Uterus (tissue), 4 donors: ENCODE measurements around the gene MARCHF11. TPM values are rescaled to one million over a fixed set of nuclear protein-coding genes. Genes with fewer than 3 reads are reported as not detected.

Experiments
- DNase-seq, 2 donors: peaks; one replicate each; pipeline ENCODE4 v3.0.0-alpha.2; 2019 to 2020
- H3K27ac ChIP-seq, 2 donors: fragments of 200-600 bp; sonication (generic); 1 replicate in 1 of 2; 2 replicates in 1 of 2; pipeline ENCODE4 v1.5.1; 2016 to 2018
- H3K27me3 ChIP-seq, 2 donors: fragments of 200-600 bp; sonication (generic); one replicate each; pipeline ENCODE4 v1.5.1; 2018 to 2019; ENCODE audit warnings: control low read depth in 1 of 2
- H3K36me3 ChIP-seq, 2 donors: fragments of 200-600 bp; sonication (generic); one replicate each; pipeline ENCODE4 v1.5.1; 2019; ENCODE audit warnings: control low read depth in 1 of 2
- H3K4me1 ChIP-seq, 2 donors: fragments of 200-600 bp; sonication (generic); one replicate each; pipeline ENCODE4 v1.5.1; 2018 to 2019; ENCODE audit warnings: control low read depth in 1 of 2
- H3K4me3 ChIP-seq, 2 donors: fragments of 200-600 bp; sonication (generic); 1 replicate in 1 of 2; 2 replicates in 1 of 2; pipeline ENCODE4 v1.5.1; 2018 to 2019; ENCODE audit warnings: mild to moderate bottlenecking in 1 of 2
- H3K9me3 ChIP-seq, 2 donors: fragments of 200-600 bp; sonication (generic); one replicate each; pipeline ENCODE4 v1.5.1; 2019; ENCODE audit warnings: control low read depth in 1 of 2
- POLR2A ChIP-seq, 2 donors: fragments of 450-650 bp; IDR thresholded peaks; one replicate each; pipeline ENCODE4 v1.6.1; 2016; ENCODE audit warnings: antibody characterized with exemption in 2 of 2, mild to moderate bottlenecking in 1 of 2, moderate library complexity in 1 of 2
- intact Hi-C: fragments of 100-400 bp; cut with DNase I; formaldehyde crosslinking; loops from one replicate; pipeline ENCODE4 v1.15.1; 2023; ENCODE audit warnings: low total_unique reads
- total RNA-seq, 4 donors: library from RNA; depleted of rRNA in 3 of 4; stranded (reverse); fragments of >200 nt in 3 of 4; gene quantifications; one replicate each; pipeline versions ENCODE4 v1.1.0 to v1.2.4, GENCODE V29; 2014 to 2023
- TF ChIP-seq, protein P1 (sequence below), 4 experiments: fragments of 200-600 bp in 2 of 4; fragments of 450-650 bp in 2 of 4; sonication (generic) in 2 of 4; IDR thresholded peaks; one replicate each; pipeline ENCODE4 v1.5.1; 2016 to 2019; ENCODE audit warnings: antibody characterized with exemption in 4 of 4, mild to moderate bottlenecking in 2 of 4, moderate library complexity in 1 of 4
- donor health status: DM: yes; HTN: yes; CAD: no.

Gene MARCHF11
- total RNA-seq, 4 donors from 2014 or later = 0.28 TPM; not detected in 3

DNA sequence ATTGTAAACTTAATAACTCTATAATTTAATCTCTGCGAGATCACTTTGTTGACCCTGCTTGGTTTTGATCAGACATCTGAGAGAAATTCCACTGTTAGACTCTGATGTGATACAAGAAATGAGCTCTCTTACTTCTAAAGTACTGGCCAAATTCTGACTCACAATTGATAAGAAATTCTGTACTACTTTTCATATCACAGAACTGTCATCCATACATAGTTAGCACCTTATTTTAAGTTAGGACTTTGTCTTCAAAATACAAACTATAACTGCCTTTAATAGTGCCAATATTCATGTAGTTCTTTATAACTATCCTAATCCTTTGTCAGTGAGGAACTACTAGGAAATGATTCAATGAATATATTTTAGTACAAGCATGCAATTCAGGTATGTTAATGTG, 23.4 kb downstream of the MARCHF11 start:
- Histone ChIP-seq H3K9me3 (no peaks in the 10 kb centered on the region), H3K4me1 (no peaks in the 10 kb centered on the region), H3K36me3 (no peaks in the 10 kb centered on the region), H3K4me3 (no peak overlapping the region), H3K27ac (no peak overlapping the region), H3K27me3 (no peaks in the 10 kb centered on the region)
- intact Hi-C loops = no loop called here
- no peak for DNase-seq
- no peak for TF ChIP-seq POLR2A (IDR thresholded peaks at IDR 0.05)

DNA sequence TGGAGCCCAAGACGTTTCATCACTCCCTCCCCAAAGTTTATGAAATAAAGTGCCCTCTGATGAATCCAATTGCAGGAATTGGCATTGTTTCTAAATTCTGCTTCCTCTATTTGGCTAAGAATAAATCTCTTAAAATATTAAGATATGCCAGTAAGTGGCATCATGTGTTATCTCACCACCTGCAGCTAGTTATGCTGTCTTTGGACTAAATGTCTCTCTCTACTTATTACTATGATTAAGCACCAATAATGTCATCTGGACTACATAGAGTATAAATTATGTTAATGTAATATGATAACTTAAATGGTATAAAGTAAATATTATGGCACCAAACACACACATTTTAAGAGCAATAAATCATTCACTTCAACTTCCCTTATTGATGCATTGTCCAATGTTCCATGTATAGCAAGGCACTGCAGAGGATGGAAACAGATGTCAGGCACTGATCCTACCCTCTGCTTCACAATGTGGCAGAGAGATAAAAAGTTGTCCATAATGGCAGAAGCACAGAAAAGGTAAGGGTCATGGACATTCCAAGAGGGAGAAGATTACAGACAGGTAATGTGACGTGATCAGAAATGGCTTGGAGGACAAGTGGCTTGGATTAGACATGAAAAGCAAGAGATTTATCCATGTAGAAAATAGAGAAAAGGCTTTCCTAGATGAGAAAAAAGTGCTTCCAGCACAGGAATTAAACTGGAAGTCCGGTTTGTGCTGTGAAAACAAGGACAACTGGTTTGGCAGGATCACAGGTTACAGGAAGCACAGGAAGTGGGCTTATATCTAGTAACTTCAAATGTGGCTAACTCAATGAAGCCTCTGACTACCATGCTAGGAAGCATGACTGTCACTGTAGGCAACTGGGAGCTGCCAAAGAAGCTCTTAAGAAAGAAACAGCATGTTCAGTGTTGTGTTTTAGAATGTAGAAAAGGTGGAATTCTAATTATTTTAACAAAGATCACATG, 26.7 kb downstream of the MARCHF11 start:
- Histone ChIP-seq H3K4me3 (no peak overlapping the region), H3K27me3 (no peaks in the 10 kb centered on the region), H3K36me3 (no peaks in the 10 kb centered on the region), H3K9me3 (no peaks in the 10 kb centered on the region), H3K27ac (no peak overlapping the region), H3K4me1 (no peaks in the 10 kb centered on the region)
- intact Hi-C loops = no loop called here
- no peak for DNase-seq
- TF ChIP-seq POLR2A (IDR thresholded peaks at IDR 0.05) = no peak
- TF ChIP-seq, protein P1, sequence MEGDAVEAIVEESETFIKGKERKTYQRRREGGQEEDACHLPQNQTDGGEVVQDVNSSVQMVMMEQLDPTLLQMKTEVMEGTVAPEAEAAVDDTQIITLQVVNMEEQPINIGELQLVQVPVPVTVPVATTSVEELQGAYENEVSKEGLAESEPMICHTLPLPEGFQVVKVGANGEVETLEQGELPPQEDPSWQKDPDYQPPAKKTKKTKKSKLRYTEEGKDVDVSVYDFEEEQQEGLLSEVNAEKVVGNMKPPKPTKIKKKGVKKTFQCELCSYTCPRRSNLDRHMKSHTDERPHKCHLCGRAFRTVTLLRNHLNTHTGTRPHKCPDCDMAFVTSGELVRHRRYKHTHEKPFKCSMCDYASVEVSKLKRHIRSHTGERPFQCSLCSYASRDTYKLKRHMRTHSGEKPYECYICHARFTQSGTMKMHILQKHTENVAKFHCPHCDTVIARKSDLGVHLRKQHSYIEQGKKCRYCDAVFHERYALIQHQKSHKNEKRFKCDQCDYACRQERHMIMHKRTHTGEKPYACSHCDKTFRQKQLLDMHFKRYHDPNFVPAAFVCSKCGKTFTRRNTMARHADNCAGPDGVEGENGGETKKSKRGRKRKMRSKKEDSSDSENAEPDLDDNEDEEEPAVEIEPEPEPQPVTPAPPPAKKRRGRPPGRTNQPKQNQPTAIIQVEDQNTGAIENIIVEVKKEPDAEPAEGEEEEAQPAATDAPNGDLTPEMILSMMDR (IDR thresholded peaks at IDR 0.05) = no peak

DNA sequence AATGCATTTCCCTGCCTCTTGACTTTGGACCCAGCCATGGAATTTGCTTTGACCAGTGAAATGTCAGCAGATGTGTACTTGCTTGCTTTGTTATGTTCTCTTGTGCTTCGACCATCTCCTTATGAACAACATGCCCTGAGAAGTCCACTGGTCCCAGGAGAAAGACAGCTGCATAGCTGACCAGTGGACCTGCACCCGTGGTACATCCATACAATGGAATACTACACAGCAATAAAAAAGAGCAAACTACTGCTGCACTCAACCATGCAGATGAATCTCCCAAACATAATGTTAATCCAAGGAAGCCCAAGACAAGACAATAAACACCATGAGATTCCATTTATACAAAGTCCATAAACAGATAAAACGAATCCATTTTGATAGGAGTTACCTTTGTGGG, 30.0 kb downstream of the MARCHF11 start:
- TF ChIP-seq, protein P1 (IDR thresholded peaks at IDR 0.05) = no peak
- TF ChIP-seq POLR2A (IDR thresholded peaks at IDR 0.05) = no peak
- DNase-seq = no peak
- Histone ChIP-seq H3K36me3 (no peaks in the 10 kb centered on the region), H3K4me3 (no peak overlapping the region), H3K27ac (no peak overlapping the region), H3K9me3 (no peaks in the 10 kb centered on the region), H3K27me3 (no peaks in the 10 kb centered on the region), H3K4me1 (no peaks in the 10 kb centered on the region)
- intact Hi-C loops = no loop called here

DNA sequence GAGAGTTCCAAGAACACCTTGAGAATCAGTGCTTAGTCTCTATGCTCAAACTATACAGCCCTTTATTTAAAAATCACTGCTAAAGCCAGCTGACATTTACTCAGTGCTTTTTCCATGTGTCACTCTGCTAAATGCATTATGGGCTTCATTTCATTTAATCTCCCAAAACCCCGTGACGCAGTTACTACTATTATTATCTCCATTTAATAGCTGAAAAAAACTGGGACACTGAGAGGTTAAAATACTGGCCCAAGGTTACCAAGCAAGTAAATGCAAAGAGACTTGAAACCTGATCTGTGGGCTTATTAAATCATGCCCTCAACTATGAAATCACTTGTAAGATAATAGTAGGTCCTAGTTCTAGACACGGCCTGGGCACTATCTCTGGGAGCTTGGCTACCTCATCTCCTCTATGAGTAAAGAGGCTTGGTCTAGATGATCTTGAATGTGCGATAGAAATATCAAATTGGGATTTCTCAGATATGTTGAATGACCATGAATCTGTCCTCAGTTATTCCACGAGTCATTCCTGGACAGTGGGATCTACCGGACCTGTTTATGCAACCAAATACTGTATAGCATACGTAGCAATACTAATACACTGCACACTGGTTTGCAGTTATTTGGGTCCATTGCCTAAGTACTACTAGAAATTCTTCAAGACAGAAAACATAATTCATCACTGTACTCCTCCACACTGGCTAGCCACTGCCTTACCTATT, 32.3 kb downstream of the MARCHF11 start:
- no peaks in the 10 kb centered on the region for H3K4me1 ChIP-seq
- no peaks in the 10 kb centered on the region for H3K27me3 ChIP-seq
- H3K9me3 ChIP-seq = no peaks in the 10 kb centered on the region
- TF ChIP-seq, protein P1 (IDR thresholded peaks at IDR 0.05) = no peak
- TF ChIP-seq POLR2A (IDR thresholded peaks at IDR 0.05) = no peak
- H3K36me3 ChIP-seq = no peaks in the 10 kb centered on the region
- intact Hi-C loops = no loop called here
- no peak overlapping the region for H3K4me3 ChIP-seq
- no peak overlapping the region for H3K27ac ChIP-seq
- no peak for DNase-seq

DNA sequence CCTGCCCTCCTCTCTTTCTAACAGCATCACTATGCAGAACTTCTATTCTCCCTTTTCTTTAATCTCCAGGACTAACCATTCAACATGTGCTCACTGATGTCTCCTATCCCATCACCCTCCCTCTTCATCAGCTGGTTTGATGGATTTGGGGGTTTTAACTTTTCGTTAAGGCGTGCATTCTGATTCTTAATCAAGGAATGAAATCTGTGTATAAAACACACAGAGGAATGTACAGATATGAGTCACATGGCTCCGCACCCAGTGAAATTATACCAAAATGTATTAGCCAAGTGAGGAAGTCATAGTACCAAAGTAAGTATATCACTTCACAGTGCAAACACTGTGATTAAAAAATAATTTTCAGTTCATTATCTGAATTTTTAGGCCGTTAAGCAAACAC, 35.2 kb downstream of the MARCHF11 start:
- Histone ChIP-seq H3K4me3 (no peak overlapping the region), H3K4me1 (no peaks in the 10 kb centered on the region), H3K36me3 (no peaks in the 10 kb centered on the region), H3K27ac (no peak overlapping the region), H3K27me3 (no peaks in the 10 kb centered on the region), H3K9me3 (no peaks in the 10 kb centered on the region)
- DNase-seq = no peak
- intact Hi-C loops = no loop called here
- TF ChIP-seq, protein P1 (IDR thresholded peaks at IDR 0.05) = no peak
- no peak for TF ChIP-seq POLR2A (IDR thresholded peaks at IDR 0.05)
